ENCODE data around the gene WASF3.
"Not testable (repeated sequence)": the region's sequence is repeated elsewhere in the genome, so short reads cannot be mapped to it uniquely, and the experiment has no call there.

Gene WASF3

DNA sequence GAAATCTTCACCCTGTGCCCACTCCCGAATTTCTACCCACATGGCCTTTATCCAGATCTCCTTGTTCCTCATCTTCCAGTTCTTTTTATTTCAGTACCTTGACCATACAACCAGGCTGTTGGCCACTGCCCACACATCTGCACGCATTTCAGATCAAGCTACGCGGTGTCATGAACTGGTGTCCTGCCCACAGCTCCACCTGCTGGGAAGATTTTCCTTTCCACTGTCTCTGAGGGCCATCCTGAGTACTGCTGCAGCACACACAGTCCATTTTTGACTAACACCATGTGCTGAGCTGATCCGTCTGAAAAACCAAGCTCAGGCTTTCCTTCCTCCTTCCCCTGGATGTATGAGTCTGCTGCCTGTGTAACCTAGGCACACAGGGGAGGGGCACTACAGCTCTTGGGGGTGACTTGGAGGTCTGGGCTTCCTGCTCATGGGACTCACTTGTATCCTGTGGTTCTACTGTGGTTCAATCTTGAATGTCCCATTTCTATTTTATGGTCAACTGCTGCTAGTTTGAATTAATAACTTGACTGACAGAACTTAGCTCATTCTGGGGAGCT lies 71.9 kb downstream of the WASF3 start:
- no peak for DNase-seq (ENCODE audit: low read depth in 2 of 2)

DNA sequence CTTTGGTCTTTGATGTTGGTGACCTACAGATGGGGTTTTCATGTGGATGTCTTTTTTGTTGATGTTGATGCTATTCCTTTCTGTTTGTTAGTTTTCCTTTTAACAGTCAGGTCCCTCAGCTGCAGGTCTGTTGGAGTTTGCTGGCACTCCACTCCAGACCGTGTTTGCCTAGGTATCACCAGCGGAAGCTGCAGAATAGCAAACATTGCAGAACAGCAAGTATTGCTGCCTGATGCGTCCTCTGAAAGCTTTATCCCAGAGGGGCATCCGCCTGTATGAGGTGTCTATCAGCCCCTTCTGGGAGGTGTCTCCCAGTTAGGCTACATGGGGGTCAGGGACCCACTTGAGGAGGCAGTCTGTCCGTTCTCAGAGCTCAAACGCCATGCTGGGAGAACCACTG lies 78.2 kb downstream of the WASF3 start:
- DNase-seq (ENCODE audit: low read depth in 2 of 2) = not testable (repeated sequence)

DNA sequence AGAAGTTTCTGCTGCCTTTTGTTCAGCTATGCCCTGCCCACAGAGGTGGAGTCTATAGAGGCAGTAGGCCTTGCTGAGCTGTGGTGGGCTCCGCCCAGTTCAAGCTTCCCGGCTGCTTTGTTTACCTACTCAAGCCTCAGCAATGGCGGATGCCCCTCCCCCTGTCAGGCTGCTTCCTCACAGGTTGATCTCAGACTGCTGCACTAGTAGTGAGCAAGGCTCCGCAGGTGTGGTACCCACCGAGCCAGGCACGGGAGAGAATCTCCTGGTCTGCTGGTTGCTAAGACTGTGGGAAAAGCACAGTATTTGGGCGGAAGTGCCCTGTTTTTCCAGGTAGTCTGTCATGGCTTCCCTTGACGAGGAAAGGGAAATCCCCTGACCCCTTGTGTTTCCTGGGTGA lies 78.6 kb downstream of the WASF3 start:
- not testable (repeated sequence) for DNase-seq (ENCODE audit: low read depth in 2 of 2)

GRCh38 chr13:26646603-26647002 lies 89.1 kb downstream of the WASF3 start:
- DNase-seq (ENCODE audit: low read depth in 2 of 2) = no peak

DNA sequence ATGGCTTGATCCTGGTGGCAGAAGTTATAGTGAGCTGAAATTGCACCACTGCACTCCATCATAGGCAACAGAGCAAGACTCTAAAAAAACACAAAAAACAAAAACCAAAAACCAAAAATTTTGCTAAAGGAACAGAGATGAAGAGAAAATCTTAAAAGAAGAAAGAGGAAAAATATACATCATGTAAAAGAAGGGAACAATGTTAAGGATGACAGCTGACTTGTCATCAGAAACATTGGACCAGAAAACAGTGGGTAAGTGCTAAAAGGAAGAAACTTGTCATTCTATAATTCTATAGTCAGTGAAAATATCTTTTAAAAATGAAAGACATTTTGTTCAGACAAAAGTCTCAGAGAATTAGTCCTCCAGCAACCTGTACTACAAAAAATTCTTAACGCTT lies 93.8 kb downstream of the WASF3 start:
- DNase-seq (ENCODE audit: low read depth in 2 of 2) = no peak

DNA sequence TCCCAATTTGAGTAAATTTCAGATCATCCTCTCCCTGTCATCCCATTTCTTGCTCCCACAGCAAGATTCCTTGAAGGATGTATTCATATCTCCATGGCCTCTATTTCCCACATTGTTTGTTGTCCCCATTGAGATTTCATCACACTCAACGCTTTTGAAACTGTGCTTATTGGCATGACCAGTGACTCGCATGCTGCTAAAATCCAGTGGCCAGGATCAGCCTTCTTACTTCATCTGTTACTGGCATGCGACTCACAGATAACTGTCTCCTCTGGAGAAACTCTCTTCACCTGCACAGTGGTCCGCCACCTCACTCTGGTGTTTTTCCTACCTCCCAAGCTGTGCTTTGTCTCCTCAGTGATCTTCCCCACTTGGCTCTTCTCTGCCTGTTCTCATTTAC lies 95.8 kb downstream of the WASF3 start:
- no peak for DNase-seq (ENCODE audit: low read depth in 2 of 2)

- no peak for DNase-seq (ENCODE audit: low read depth in 2 of 2)
These were observed 96.4 kb downstream of the WASF3 start for GRCh38 chr13:26653842-26654241.

DNA sequence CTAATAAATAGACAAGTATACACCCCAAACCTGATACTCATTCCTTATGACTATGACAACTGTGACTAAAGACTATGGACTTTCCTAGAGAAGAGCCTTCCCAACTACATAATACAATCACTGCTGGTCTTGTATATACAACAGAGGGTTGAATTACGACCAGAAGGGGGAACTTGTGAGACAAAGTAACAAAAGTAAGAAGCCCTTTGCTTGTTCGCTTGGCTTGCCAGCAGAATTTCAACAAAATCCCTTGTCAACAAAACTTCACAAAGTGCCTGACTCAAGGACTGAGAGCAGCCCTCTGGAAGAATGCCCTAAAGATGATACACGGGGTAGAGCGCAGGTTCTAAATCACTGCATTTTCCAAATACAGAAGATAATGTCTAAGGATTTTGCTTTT lies 99.4 kb downstream of the WASF3 start:
- no peak for DNase-seq (ENCODE audit: low read depth in 2 of 2)

DNA sequence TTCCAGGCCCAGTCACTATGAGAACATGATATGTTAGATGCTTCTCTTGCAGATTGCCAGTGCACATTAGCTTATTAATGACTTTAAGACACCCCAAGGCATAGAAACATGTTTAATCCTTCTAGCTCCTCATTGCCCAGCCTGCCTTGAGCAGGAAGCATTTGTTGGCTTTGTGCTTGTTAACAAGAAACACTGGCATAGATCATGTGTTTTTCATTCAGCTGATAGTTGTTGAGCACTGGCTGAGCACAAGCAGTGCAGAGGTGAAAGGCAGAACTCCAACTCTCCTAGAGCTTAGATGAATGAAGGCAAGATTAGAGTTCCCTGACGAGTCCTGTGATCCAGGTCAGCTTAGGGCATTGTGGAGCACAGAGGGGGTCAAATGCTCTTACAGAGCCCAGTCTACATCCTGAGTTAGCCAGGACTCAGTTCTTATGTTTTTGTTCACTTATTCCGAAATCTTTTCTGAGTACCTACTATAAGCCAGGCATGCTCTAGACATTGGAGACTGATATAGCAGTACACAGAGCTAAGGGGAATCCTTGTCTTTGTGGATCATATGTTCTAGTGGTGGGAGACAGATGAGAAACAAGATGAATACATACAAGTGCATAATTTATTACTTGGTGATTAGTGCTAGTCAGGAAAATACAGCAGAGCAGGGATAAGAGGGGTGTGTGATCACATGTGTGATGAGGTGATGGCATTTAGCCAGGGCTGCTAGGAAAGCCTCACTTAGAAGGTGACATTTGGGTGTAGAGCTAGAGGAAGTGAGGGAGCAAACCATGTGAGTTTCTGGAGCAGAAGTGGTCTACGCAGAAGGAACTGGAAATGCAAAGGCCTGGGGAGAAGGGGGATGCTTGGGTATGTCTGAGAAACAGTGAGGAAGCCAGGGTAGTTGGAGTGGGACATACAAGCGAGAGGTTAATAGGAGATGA lies 101.2 kb downstream of the WASF3 start:
- DNase-seq (ENCODE audit: low read depth in 2 of 2) = no peak

- no peak for DNase-seq (ENCODE audit: low read depth in 2 of 2)
These were observed 102.7 kb downstream of the WASF3 start for GRCh38 chr13:26660185-26660584.

DNA sequence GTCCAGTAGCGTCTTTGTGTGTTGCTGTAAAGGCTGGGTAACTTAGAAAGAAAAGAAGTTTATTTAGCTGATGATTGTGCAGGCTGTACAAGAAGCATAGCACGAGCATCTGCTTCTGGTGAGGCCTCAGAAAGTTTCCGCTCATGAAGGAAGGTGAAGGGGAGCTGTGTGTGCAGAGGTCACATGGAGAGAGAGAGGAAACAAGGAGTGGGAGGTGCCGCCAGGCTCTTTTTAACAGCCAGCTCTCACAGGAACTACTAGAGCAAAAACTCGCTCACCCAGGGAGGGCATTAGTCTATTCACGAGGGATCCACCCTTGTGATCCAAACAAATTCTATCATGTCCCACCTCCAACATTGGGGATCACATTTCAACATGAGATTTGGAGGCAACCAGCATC lies 103.3 kb downstream of the WASF3 start:
- no peak for DNase-seq (ENCODE audit: low read depth in 2 of 2)

GRCh38 chr13:26663791-26664190 lies 106.3 kb downstream of the WASF3 start:
- DNase-seq (ENCODE audit: low read depth in 2 of 2) = no peak

GRCh38 chr13:26664286-26664685 lies 106.8 kb downstream of the WASF3 start:
- no peak for DNase-seq (ENCODE audit: low read depth in 2 of 2)

DNA sequence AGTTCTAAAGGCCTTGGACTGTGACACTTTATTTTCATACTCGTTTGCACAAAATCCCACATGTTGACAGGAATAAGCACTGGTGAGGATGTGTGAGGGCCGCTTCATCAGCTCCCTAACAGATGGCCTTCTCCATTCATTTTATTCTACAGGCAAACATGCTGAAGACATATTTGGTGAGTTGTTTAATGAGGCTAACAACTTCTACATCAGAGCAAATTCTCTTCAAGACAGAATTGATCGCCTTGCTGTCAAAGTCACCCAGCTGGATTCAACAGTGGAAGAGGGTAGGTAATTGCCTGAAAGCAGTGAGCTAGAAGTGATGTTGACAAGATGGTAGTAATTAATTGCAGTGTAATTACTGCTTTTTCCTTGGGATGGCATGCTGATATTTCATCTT lies 107.4 kb downstream of the WASF3 start:
- no peak for DNase-seq (ENCODE audit: low read depth in 2 of 2)

- DNase-seq (ENCODE audit: low read depth in 2 of 2) = no peak
These were observed 111.1 kb downstream of the WASF3 start for GRCh38 chr13:26668357-26669146.

- DNase-seq (ENCODE audit: low read depth in 2 of 2) = no peak
These were observed 116.4 kb downstream of the WASF3 start for GRCh38 chr13:26673890-26674289.

- DNase-seq (ENCODE audit: low read depth in 2 of 2) = no peak
These were observed 119.7 kb downstream of the WASF3 start for GRCh38 chr13:26677156-26677555.

- no peak for DNase-seq (ENCODE audit: low read depth in 2 of 2)
These were observed 120.8 kb downstream of the WASF3 start for GRCh38 chr13:26678330-26678729.

DNA sequence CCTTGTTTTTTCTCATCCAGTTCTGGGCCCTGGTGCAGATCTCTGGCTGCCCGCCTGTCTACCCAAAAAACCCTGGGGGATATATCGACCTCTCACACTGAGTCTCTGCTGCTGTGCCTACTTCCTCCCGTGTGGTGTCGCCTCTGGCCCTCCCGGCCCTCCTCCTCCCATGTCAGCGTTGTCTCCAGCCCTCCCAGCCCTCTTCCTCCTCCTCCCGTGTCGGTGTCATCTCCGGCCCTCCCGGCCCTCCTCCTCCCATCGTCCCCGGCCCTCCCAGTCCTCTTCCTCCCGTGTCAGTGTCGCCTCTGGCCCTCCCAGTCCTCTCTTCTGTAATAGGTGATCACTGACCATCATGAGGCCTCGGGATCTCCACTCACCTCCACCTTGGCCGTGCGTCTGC lies 121.3 kb downstream of the WASF3 start:
- no peak for DNase-seq (ENCODE audit: low read depth in 2 of 2)

DNA sequence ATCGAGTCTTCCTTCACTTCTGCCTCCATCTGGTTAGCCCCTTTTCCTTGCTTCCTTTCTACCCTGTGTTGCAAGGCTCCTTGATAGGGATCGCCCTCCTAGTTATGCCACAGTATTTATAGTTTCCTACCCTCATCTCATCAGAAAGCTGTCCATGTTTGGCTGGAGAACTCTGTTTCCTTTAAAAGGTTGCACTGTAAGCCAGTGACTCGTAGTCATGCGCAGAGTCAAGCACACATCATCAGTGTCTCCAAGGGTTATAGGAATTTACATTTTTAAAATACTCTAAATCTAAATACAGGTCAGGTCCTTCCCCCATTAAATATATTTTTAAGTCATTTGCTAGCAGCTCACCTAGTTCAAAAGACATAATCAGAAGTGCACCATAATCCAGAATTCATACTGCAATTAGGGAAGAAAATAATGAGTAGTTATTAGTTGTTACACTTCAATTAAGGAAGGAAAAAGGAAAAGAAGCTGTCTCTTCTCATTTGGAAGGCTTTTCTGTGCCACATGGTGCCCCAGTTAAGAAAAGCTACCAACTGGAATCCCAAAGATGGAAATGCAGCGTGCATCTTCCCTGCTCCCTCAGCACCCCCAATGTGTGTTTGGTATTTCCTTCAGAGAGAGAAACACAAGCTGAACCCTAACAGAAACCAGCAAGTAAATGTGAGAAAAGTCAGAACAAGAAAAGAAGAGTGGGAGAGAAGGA lies 122.1 kb downstream of the WASF3 start:
- no peak for DNase-seq (ENCODE audit: low read depth in 2 of 2)

- DNase-seq (ENCODE audit: low read depth in 2 of 2) = no peak
These were observed 122.6 kb downstream of the WASF3 start for GRCh38 chr13:26680123-26680450.

GRCh38 chr13:26680572-26680971 lies 123.1 kb downstream of the WASF3 start:
- DNase-seq (ENCODE audit: low read depth in 2 of 2) = no peak

Measured in stimulated activated CD4-positive, alpha-beta T cell treated with anti-CD3 and anti-CD28 coated beads, Interleukin-1b, Interleukin-23, amount 100 ng/mL, for 1 hour (primary cell).